Measurements from ENCODE around the gene PDXP.
"Not testable (repeated sequence)": the region's sequence is repeated elsewhere in the genome, so short reads cannot be mapped to it uniquely, and the experiment has no call there.

The PDXP gene

DNA sequence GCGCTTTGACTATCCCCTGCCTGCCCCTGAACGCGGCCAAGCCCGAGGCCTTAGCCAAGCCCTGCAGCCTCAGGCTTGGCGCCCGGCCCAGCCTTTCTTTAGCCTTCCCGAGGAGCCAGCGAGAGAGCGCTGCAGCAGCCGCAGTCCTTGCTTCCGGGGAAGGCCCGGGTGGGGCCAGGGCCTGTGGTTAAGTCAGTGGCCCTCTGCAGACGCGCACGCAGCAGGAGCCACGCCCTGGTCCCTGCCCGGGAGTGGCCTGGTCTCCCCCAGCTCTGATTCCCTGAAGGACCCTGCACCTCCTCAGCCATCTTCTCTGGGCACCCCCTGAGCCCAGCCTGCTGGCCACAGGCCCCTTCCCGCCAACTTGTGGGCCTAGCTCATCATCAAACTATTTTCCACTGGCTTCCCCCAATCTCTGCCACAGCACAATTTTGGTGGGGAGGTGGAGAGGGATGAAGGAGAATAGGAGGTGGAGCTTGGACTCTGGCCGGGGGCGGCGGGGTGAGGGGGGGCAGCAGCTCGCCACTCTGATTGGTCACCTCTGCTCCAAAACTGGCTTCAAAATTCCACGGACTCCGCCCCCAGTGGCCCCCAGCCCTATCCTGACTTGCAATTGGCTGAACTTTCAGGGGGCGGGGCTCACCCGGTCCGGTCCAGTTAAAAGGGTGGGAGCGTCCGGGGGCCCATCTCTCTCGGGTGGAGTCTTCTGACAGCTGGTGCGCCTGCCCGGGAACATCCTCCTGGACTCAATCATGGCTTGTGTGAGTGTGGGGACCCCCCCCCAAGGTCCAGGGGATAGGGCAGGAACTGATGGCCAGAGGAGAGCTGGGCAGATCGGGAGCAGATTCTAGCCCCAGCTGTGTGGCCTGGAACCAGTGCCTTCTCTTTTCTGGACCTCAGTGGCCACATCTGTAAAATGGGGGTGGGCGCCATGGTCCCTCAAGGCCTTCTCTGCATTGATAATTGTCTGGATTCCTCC lies 16.7 kb downstream of the PDXP start, which contains the start of gene LGALS1:
Gene LGALS1, plus strand, starts transcription at position 686 of the 979 bp plus-strand sequence. Its CDS starts 67 bp downstream, at position 753.
- peak; percentile 96 for DNase-seq (ENCODE audit: low read depth)

DNA sequence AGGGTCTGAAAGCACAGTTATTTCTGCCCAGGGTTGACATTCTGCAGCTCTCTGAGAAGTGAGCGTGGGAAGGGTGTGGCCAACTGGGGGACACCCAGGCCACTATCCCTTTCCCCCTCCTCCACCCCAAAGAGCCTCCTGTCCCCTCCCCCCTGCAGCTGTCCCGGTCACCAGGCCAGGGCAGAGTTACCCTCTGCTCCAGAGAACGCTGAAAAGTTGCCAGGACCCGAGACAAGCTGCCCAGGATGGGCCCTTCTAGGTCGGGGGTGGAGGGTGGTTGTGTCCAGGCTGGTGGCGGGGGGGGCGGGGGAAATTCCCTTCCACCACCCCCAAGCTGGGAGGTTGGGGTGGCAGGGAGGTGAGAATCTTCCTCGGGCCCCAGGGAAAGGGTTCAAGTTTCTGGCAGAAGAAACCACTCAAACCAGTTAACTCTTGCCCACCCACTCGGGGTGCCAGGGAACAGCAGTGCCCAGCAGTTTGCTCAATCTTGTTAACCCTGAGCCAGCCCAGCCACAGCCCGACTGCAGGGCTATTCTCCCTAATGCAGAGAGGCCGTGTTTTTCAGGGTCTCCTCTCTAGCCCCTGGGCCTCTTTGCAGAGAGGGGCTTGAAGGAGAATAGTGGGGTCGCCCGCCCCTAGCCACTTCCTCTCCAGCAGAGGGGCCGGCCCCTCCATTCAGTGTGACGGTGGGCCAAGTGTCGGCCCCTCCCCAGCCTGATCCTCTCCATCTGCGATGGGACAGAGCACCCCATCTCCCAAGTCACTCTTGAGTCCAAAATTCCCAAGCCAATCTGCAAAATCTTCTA lies 17.6 kb downstream of the PDXP start:
- no peak for DNase-seq (ENCODE audit: low read depth)

DNA sequence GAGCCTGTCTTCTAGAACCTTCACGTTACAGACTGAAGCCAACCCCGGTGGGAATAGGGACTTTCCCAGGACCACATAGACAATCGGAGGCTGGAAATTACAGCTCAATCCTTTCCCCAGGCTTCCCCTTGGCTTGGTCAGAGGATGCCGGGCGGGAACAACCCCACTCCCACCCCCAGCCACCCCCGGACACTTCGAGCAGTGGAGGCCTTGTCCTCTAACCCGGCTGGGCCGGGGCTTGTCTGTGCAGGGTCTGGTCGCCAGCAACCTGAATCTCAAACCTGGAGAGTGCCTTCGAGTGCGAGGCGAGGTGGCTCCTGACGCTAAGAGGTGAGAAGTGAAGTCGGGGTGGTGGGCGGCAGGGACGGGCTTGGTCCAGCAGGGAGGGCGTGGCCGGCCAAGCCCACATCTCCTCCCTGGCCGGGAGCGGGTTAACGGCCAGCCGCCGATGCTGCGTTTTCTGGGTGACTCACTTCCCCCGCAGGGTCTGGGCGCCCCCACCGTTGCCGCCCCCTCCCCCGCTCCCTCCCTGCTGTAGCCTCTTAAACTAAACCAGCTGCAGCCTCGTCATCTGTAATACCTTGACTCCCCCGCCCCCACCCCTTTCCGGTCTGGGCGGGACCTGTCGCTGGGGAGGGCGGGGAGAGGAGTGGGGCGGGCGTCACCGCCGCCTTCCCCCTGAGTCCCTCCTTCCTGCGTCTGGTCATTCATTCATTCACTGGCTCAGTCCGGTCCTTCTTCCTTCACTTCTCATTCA lies 18.4 kb downstream of the PDXP start:
- DNase-seq (ENCODE audit: low read depth), result peak; percentile 91

DNA sequence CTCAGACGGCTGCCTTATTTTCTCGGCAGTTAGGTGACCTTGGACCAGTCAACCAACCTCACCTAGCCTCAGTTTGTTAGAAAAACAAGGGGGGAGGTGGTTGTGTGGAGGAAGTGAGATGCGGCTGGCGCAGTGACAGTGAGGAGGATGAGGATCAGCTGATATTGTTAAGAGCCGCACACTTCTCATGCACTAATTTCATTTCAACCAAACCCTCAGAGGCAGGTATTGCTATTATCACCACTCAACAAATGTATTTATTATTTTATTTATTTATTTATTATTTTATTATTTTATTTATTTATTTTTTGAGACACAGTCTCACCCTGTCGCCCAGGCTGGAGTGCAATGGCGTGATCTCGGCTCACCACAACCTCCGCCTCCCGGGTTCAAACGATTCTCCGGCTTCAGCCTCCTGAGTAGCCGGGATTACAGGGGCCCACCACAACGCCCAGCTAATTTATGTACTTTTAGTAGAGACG lies 19.0 kb downstream of the PDXP start:
- DNase-seq (ENCODE audit: low read depth), result no peak

DNA sequence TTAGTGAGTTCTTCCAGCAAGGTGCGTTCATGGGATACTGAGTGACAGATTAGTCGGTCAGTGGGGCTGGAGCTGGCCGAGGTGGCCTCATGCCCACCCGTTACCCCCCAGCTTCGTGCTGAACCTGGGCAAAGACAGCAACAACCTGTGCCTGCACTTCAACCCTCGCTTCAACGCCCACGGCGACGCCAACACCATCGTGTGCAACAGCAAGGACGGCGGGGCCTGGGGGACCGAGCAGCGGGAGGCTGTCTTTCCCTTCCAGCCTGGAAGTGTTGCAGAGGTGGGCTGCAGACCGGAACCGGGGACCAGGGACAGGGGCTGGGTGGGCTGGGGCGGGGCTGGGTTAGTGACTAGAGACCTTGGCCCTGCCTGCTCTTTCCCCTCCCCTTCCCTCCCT lies 19.8 kb downstream of the PDXP start:
- DNase-seq (ENCODE audit: low read depth), result no peak

DNA sequence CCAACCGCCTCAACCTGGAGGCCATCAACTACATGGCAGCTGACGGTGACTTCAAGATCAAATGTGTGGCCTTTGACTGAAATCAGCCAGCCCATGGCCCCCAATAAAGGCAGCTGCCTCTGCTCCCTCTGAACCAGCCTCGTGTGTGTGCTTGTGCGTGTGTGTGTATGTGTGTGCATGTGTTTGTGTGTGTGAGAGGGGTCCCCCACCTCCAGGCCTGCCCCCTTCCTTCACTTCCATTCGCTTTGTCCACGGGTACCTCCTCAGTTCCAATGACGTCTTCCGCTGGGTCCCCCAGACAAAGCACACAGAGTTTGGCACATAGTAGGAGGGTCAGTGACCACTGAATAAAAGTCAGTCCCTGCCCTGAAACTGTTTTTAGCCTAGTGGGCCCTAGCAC lies 21.1 kb downstream of the PDXP start:
- DNase-seq (ENCODE audit: low read depth), result no peak

DNA sequence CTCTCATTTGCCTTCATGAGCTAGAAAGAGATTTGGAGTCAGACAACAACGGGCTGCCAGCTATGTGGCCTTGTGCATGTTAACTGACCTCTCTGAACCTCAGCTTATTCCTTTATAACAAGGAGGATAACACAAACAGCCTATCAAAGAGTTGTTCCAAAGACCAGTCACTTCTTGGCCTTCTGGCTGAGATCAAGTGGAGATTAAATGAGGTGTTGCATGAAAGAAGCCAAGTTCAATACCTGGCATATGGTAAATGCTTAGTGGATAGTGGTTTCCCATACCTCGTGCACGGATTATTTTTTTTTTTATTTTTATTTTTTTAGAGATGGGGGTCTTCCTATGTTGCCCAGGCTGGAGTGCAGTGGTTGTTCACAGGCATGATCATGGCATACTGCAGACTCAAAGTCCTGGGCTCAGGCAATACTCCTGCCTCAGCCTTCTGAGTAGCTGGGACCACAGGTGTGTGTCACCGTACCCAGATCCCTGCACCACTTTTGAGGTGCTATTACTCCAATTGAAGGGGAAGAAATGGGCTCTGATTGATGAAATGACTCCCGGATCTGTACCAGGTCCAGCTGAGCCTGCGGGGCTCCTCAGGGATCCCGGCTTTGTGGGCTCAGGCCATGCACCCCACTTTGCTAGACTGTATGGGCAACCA lies 21.8 kb downstream of the PDXP start:
- no peak for DNase-seq (ENCODE audit: low read depth)

DNA sequence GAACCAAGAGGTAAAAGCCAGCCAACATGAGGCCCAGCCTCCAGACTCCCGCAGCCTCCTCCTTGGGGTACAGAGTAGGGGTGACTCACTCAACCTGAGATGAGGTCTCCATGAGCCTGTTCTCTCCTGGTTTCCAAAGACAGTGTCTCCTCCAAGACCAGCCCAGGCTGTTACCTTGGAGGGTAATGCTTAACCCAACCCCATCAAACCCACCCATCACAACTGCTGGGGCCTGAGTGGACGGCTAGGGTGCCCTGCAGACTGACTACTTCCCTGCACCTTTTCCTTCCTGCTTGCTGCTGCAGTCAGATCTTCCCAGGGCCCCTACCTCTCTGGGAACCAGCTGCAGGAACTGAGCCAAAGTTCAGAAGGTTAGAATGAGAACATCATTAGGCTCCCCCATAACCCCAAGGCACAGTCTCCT lies 22.5 kb downstream of the PDXP start:
- DNase-seq (ENCODE audit: low read depth), result peak; percentile 61

DNA sequence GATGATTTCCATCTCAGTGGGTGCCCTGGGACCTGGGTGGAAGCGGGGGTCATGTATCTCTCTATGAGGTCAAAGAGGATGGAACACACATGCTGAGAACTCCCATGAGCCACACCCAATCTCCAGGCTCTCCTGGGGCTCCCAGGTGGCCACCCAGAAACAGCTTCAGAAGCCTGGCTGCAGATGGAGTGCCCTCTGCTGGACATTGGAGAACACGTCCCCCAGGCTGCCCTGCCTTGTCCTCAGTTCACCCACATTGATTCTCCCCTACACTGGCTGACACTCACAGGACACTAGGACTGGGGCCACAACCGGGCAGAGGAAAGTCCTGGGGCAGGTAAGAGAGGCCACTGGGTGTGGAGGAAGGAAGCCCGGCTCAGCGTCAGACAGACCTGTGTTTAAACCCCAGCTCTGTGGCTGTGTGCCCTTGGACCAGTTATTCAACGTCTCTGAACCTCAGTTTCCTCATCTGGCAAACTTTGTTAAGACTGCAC lies 23.1 kb downstream of the PDXP start:
- peak; percentile 60 for DNase-seq (ENCODE audit: low read depth)

DNA sequence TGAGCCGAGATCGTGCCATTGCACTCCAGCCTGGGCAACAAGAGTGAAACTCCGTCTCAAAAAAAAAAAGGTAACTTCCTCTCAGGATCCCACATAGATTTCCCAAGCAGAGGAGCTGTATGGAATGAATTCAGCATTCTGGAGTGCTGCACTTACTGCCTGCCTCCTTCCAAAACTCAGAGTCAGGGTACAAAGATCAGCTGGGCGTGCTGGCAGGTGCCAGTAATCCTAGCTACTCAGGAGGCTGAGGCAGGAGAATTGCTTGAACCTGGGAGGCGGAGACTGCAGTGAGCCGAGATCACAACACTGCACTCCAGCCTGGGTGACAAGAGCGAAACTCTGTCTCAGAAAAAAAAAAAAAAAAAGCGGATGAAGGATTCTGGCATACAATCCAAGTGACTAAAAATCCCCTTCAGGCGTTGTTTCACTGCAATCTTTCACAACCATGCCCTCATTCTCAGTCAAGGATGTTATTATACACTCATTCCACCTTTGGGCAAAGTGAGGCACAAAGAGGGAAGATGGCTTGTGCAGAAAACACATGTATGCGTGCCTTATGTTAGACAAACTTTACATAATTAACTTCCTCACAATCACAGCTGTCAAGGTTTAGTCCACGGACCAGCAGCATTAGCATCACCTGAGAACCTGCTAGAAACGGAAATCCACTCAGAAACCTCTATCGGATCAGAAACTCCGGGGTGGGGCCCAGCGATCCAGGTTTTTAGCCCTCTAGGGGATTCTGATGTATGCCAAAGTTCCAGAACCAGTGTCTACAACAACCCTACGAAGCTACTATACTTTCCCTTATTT lies 26.5 kb downstream of the PDXP start:
- no peak for DNase-seq (ENCODE audit: low read depth)

DNA sequence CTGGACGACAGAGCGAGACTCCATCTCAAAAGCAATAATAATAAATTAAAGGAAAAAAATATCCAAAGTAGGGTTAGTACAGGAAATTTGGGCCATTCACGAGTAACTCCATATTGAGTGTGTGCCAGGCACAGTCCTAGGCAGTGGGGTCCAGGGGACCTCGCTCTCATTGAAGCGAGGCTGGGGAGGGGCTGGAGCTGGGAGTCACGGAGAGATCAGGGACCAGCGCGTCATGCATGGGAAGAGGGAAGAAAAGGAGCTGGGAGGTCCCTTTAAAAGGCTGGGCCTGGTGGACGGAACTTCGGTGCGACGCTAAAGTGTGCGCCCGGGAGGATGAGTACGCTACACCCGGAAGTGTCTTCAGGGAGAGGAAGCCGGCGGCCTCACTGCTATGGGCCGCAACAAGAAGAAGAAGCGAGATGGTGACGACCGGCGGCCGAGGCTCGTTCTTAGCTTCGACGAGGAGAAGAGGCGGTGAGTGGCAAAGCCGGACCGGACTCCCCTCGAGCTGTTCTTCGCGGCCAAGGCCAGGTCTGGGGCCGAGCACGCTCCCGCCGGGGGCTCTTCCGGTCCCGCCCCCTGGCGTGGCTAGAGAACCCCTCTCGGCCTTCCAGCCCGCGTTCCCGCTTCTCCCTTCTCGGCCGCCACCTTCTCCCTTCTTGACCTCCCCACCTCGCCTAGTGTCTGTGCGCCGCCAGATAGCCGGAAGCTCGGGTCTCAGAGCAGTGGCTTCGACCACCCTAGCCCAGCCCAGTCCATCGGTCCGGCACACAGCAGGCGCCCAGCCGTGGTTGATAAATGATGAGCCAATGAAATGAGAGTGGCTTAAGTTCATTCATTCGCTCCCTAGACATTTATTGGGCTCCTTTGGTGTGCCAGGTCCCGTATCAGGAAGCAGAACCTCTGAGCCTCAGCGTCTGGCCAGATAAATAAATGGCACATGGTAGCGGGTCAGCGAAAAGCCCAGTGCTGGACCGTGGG lies 27.8 kb downstream of the PDXP start, which contains the start of gene NOL12:
Gene NOL12, plus strand, starts transcription at position 342 of the 981 bp plus-strand sequence. Its CDS starts 50 bp downstream, at position 392.
- DNase-seq (ENCODE audit: low read depth), result peak; percentile 68

DNA sequence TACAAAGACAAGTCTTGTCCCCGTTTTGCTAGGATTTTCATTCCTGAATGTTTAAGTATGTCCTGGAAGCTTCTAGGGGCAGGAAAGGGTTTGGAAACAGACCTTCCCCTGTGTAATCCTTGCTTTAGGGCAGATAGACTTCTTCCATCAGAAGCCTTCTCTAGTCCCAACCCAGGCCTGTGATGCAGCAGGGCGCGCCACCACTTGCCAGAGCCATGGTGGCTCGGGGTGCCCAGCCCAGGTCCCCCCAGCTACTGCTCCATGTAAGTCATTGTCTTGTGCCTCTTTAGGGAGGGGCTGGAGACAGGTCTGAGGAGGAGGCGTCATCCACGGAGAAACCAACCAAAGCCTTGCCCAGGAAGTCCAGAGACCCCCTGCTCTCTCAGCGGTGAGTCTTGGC lies 31.9 kb downstream of the PDXP start:
- DNase-seq (ENCODE audit: low read depth), result no peak

DNA sequence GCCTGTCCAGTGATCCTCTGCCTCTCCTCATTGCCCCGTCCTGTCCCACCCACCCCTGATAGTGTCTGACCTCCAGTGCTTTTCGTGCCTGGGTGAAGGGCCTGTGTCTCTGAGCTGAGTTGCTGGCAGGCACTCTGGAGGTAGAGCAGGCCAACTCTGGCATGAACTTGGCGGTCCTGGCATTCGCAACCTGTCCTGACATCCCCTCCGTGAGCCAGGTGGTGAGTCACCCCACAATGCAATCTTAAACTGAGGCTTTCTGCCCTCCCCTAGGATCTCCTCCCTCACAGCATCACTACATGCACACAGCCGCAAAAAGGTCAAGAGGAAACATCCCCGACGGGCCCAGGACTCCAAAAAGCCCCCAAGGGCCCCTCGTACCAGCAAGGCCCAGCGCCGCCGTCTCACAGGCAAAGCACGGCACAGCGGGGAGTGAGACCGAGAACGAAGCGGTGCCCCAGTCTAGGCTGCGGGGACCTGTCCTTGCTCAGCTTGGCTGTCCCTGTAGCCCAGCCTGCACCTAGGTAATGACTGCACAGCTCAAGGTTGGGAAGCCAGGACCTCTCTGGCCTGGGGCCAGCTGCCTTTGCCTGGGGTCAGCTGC lies 32.5 kb downstream of the PDXP start:
- DNase-seq (ENCODE audit: low read depth), result no peak

DNA sequence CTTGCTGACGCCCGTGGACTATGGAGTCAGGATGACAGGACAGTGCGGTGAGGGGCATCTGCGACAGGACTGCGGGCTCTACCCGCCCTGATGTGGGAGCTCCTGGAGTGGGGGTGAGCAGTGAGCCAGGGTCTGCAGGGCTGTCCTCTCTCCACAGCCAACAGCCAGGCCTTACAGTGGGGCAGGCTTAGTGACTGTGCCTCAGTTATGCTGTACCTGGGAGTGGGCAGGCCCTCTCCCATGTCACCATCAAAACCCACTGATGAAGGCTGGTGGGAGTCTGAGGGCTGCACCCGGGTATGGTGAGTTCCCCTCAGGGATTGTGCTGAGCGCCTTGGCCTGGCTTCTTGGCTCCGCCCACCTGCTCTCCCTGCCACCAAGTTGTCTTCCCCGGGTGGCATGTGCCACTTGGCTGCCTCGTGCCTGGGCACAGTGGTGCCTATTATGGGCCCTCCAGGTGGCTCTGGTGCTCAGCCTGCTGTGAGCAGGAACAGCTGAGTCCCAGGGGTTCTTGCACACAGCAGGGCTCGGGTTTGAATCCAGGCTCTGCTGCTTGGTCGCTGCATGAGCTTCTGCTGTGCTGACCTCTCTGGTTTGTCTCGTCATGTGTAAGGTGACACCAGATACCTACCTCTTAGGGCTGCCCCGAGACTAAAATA lies 34.2 kb downstream of the PDXP start:
- no peak for DNase-seq (ENCODE audit: low read depth)

DNA sequence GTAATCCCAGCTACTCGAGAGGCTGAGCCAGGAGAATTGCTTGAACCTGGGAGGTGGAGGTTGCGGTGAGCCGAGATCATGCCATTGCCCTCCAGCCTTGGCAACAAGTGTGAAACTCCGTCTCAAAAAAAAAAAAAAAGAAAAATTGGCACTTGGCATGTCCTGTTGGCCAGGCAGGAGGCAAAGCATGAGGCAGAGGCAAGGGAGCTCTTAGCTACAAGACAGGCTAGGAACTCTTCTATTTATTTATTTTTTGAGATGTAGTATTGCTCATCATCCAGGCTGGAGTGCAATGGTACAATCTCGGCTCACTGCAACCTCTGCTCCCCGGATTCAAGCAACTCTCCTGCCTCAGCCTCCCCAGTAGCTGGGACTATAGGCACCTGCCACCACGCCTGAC lies 35.6 kb downstream of the PDXP start:
- DNase-seq (ENCODE audit: low read depth), result not testable (repeated sequence)

DNA sequence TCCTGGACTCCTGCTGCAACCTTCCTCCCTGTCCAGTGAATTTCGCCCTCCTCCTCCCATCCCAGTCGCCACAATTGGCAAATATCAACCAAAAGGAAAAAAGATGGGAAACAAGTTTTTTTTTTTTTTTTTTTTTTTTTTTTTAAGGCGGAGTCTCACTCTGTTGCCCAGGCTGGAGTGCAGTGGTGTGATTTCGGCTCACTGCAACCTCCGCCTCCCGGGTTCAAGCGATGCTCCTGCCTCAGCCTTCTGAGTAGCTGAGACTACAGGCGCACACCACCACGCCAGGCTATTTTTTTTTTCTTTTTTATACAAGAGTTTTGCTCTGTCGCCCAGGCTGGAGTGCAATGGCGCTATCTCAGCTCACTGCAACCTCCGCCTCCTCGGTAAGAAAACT lies 37.7 kb downstream of the PDXP start:
- DNase-seq (ENCODE audit: low read depth), result not testable (repeated sequence)

DNA sequence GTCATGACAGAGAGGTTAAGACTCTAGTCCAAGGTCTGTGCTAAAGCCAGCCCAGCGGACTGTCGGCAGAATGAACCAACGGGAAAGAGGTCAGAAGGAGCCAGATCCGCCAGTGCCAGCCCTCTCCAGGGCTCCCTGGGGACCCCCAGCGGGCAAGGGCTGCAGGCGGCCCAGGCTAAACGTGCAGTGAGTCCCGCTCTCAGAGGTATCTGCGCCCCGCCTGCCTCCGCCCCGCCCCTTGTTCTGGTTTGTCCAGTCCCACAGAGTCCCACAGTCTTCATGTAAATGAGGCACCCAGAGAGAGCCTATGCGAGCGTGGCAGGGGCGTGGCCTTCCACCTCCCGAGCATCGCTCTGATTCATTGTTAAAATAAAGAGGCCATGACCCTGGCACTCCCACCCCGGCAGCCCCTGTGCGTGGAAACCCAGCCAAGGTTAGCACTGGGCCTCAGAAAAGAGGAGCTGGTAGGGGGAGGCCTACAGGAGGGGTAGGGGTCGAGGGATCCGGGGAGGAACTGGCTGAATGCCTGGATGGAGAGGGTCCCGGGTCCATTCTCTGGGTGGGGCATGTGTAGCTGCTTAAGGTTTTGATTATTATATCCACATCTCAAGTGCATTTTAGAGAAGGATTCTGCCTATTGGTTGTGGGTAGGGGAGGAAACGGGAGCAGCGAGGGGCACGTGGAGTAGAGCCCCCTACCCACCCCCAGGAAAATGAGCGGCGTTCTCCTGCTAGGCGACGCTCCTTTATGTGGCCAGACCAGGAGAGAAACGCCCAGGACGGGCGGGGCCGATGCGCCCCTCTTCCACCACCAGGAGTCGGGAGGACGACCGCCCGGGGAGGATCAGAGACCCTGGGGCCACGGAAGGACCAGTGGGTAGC lies 38.4 kb downstream of the PDXP start, which contains the start of gene TRIOBP:
Gene TRIOBP, plus strand, starts transcription at position 392 of the 881 bp plus-strand sequence. CDS start 4,318 bp downstream, outside the sequence.
- DNase-seq (ENCODE audit: low read depth), result peak; percentile 79

Data from HS-5 (cell line).